PC-9 (cell line): ENCODE results near the gene CPNE4. TPM values are rescaled to one million over a fixed set of nuclear protein-coding genes. Genes with fewer than 3 reads are reported as not detected.

ENCODE experiments used
- BruUV-seq: library from RNA; stranded (reverse); fragments of 400-500 nt; replicated peaks from 2 replicates; lab custom pipeline; 2021; lab: Mats Ljungman, UMichigan
- CTCF ChIA-PET: fragments of 300-600 bp; sonication (Branson Sonifier 250); formaldehyde crosslinking; loops from one replicate; lab custom pipeline; 2022; ENCODE audit warnings: antibody characterized with exemption; lab: Charles Lee
- POLR2A ChIA-PET: fragments of 300-600 bp; sonication (Branson Sonifier 250); formaldehyde crosslinking; loops from one replicate; lab custom pipeline; 2022; ENCODE audit warnings: antibody characterized with exemption; ENCODE audit not compliant: unreplicated experiment; lab: Charles Lee
- DNase-seq, 2 experiments: peaks; one replicate each; pipeline versions ENCODE4 v3.0.0 to v3.0.0-alpha.2; 2015 to 2022; ENCODE audit warnings: mixed read lengths in 1 of 2
- H2AFZ ChIP-seq: fragments of 200-600 bp; sonication (generic); 2 replicates; pipeline ENCODE4 v1.8.1; 2017; ENCODE audit warnings: antibody characterized with exemption
- H3F3A ChIP-seq: fragments of 200-600 bp; sonication (generic); 2 replicates; pipeline ENCODE4 v1.8.1; 2017; ENCODE audit warnings: antibody characterized with exemption, mild to moderate bottlenecking, low read depth; ENCODE audit not compliant: insufficient read depth
- H3K27ac ChIP-seq: fragments of 200-600 bp; sonication (generic); 2 replicates; pipeline ENCODE4 v1.6.1; 2016; ENCODE audit warnings: mixed run types
- H3K27me3 ChIP-seq: fragments of 200-600 bp; sonication (generic); 2 replicates; pipeline ENCODE4 v1.6.1; 2016; ENCODE audit warnings: low read depth, mixed run types; ENCODE audit not compliant: insufficient read depth
- H3K36me3 ChIP-seq: fragments of 200-600 bp; sonication (generic); 2 replicates; pipeline ENCODE4 v1.6.1; 2016; ENCODE audit warnings: low read depth, mixed run types
- H3K4me1 ChIP-seq: fragments of 200-600 bp; sonication (generic); replicated peaks from 2 replicates; pipeline ENCODE4 v1.6.1; 2016; ENCODE audit warnings: mixed run types; ENCODE audit not compliant: insufficient read depth
- H3K4me2 ChIP-seq: fragments of 200-600 bp; sonication (generic); 2 replicates; pipeline ENCODE4 v1.6.1; 2017; ENCODE audit warnings: mixed run types
- H3K4me3 ChIP-seq: fragments of 200-600 bp; sonication (generic); 2 replicates; pipeline ENCODE4 v1.6.1; 2016; ENCODE audit warnings: mixed run types
- H3K79me2 ChIP-seq: fragments of 200-600 bp; sonication (generic); 2 replicates; pipeline ENCODE4 v1.6.1; 2017; ENCODE audit warnings: low read depth, mixed run types
- H3K9me2 ChIP-seq: fragments of 200-600 bp; sonication (generic); 2 replicates; pipeline ENCODE4 v1.8.1; 2017; ENCODE audit warnings: mild to moderate bottlenecking; ENCODE audit not compliant: insufficient read depth
- H3K9me3 ChIP-seq: fragments of 200-600 bp; sonication (generic); 2 replicates; pipeline ENCODE4 v1.8.1; 2016; ENCODE audit warnings: low read depth; ENCODE audit not compliant: insufficient read depth
- H4K20me1 ChIP-seq: fragments of 200-600 bp; sonication (generic); 2 replicates; pipeline ENCODE4 v1.8.1; 2017; ENCODE audit not compliant: insufficient read depth
- EZH2 ChIP-seq: fragments of 200-600 bp; sonication (generic); IDR thresholded peaks from 2 replicates; pipeline ENCODE4 v1.8.0; 2017; ENCODE audit warnings: antibody characterized with exemption, low read depth
- intact Hi-C: fragments of 100-400 bp; cut with micrococcal nuclease; formaldehyde crosslinking; loops from one replicate; pipeline ENCODE4 v1.10.0; 2022; ENCODE audit not compliant: unreplicated experiment
- total RNA-seq: library from RNA; stranded (reverse); gene quantifications from 2 replicates; pipeline ENCODE4 v1.2.3, GENCODE V29; 2021
- TF ChIP-seq, protein P1 (sequence below): fragments of 200-600 bp; sonication (generic); conservative IDR thresholded peaks from 2 replicates; pipeline ENCODE4 v1.6.1; 2017; ENCODE audit warnings: mixed run types, antibody characterized with exemption, mild to moderate bottlenecking, moderate library complexity

The CPNE4 gene
- total RNA-seq, 1 experiment from 2014 or later: 0.22 TPM

- Histone ChIP-seq H2AFZ (no peak overlapping the region), H3F3A (peaks cover 3% of the 10 kb centered on the region; the same call in 1 of the 2 replicates), H3K36me3 (no peaks in the 10 kb centered on the region), H3K27ac (no peak overlapping the region), H3K4me2 (no peak overlapping the region), H3K27me3 (no peaks in the 10 kb centered on the region), H4K20me1 (no peaks in the 10 kb centered on the region), H3K79me2 (no peaks in the 10 kb centered on the region), H3K9me3 (no peaks in the 10 kb centered on the region), H3K4me1 (peaks cover 17% of the 10 kb centered on the region), H3K9me2 (no peaks in the 10 kb centered on the region), H3K4me3 (no peak overlapping the region)
- ChIA-PET CTCF (no interaction called here), POLR2A (no interaction called here)
- DNase-seq: no peak
- intact Hi-C loops: no loop called here
- no TSS peak for BruUV-seq
- no peak for TF ChIP-seq EZH2
- TF ChIP-seq, protein P1, sequence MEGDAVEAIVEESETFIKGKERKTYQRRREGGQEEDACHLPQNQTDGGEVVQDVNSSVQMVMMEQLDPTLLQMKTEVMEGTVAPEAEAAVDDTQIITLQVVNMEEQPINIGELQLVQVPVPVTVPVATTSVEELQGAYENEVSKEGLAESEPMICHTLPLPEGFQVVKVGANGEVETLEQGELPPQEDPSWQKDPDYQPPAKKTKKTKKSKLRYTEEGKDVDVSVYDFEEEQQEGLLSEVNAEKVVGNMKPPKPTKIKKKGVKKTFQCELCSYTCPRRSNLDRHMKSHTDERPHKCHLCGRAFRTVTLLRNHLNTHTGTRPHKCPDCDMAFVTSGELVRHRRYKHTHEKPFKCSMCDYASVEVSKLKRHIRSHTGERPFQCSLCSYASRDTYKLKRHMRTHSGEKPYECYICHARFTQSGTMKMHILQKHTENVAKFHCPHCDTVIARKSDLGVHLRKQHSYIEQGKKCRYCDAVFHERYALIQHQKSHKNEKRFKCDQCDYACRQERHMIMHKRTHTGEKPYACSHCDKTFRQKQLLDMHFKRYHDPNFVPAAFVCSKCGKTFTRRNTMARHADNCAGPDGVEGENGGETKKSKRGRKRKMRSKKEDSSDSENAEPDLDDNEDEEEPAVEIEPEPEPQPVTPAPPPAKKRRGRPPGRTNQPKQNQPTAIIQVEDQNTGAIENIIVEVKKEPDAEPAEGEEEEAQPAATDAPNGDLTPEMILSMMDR: no peak
Observed at GRCh38 chr3:131717493-131717892, 317.3 kb downstream of the CPNE4 start.

DNA sequence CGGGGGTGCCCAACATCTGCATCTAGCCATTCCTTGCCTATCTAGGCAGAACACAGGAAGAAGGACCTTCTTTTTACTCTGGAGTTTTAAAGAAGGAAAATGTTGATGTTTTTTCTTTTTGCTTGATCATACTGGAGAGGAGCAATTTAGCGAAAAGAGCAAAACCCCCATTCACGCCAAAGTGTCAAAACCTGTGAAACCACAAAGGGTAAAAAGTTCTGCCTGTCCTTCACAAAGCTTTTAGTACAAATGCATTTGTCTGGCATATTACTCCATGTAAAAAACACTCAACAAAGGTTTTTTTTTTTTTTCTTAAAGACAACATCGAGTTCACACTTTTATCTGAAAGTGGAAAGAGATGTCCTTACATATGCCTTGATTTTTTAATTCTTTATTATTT, 317.9 kb downstream of the CPNE4 start:
- peaks cover 3% of the 10 kb centered on the region; the same call in 1 of the 2 replicates for H3F3A ChIP-seq
- H3K9me3 ChIP-seq: no peaks in the 10 kb centered on the region
- H3K27me3 ChIP-seq: no peaks in the 10 kb centered on the region
- H3K36me3 ChIP-seq: no peaks in the 10 kb centered on the region
- TF ChIP-seq, protein P1: no peak
- no peak for TF ChIP-seq EZH2
- H3K79me2 ChIP-seq: no peaks in the 10 kb centered on the region
- intact Hi-C loops: no loop called here
- H3K4me2 ChIP-seq: no peak overlapping the region
- no peak overlapping the region for H3K4me3 ChIP-seq
- DNase-seq: no peak
- H3K4me1 ChIP-seq: peaks cover 20% of the 10 kb centered on the region
- ChIA-PET POLR2A (no interaction called here), CTCF (no interaction called here)
- no peak overlapping the region for H3K27ac ChIP-seq
- H3K9me2 ChIP-seq: no peaks in the 10 kb centered on the region
- H2AFZ ChIP-seq: no peak overlapping the region
- no peaks in the 10 kb centered on the region for H4K20me1 ChIP-seq
- BruUV-seq: no TSS peak

DNA sequence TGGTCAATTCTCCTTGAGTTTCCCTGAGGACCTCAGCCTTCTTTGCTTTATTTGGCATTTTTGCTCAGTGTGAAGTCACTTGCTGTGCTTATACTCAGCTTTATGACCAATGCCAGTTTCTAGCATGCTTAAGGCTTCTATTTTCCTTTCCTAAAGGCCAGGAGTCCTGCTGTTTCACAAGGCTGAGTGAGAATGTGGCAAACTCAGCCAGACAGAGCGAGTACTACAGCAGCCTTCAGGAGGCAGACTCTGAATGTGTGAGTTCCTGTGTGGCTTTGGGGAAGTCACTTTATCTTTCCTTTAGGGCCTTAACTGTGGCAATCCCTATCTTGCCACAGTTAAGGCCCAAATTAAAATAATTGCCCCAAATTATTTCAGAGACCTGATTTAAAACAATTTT, 318.8 kb downstream of the CPNE4 start:
- intact Hi-C loops: no loop called here
- Histone ChIP-seq H3K4me3 (no peak overlapping the region), H3K27me3 (no peaks in the 10 kb centered on the region), H3K9me3 (no peaks in the 10 kb centered on the region), H3K27ac (no peak overlapping the region), H2AFZ (no peak overlapping the region), H3K79me2 (no peaks in the 10 kb centered on the region), H4K20me1 (no peaks in the 10 kb centered on the region), H3K4me1 (peaks cover 29% of the 10 kb centered on the region), H3F3A (peaks cover 10% of the 10 kb centered on the region; the same call in 1 of the 2 replicates), H3K9me2 (no peaks in the 10 kb centered on the region), H3K36me3 (no peaks in the 10 kb centered on the region), H3K4me2 (no peak overlapping the region)
- ChIA-PET CTCF (no interaction called here), POLR2A (no interaction called here)
- no peak for DNase-seq
- TF ChIP-seq EZH2: no peak
- TF ChIP-seq, protein P1: no peak
- BruUV-seq: no TSS peak
